ENCODE results near the gene CALCA.

The CALCA gene

GRCh38 chr11:14942745-14943144, 29.4 kb downstream of the CALCA start:
- no peak for DNase-seq

- no peak for DNase-seq
Observed at GRCh38 chr11:14938936-14939335, 33.2 kb downstream of the CALCA start.

GRCh38 chr11:14934641-14935351, 37.4 kb downstream of the CALCA start:
- DNase-seq, result no peak

DNA sequence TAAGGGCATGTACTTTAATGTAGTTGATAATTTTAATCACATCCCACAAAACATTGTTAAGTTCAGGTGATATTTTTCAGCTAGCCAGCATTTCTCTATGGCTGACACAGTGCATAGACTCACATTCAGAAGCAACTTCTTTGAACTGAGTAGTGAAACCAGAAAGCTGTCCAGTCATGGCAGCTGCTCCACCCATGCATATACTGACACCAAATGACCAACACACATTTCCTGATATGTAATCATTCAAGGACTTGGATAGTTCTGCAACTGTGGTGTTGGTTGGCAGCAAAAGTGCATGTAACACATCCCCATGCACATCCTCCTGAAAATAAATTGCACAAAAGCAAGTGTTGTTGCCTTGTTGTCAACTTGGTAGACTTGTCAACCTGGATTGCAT, 39.7 kb downstream of the CALCA start:
- DNase-seq, result no peak

DNA sequence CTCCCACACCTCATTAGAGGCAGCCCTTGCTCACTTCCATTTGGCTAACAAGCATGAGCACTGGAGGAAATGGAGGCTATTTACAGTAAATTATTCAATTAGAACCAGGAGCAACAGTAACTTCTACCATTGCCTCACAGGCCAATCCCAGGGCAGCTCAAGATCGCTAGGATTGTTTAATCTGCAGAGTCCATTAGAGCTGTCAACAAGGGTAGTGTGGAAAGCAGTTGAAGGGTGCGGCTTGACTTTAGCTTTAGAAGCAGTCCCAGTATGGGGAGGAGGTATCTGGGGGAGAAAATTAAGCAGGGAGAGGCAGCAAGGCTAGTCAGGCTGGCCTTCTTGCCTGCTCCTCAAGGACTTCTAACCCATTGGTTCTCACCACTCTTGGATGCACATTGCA, 41.8 kb downstream of the CALCA start:
- DNase-seq, result no peak

DNA sequence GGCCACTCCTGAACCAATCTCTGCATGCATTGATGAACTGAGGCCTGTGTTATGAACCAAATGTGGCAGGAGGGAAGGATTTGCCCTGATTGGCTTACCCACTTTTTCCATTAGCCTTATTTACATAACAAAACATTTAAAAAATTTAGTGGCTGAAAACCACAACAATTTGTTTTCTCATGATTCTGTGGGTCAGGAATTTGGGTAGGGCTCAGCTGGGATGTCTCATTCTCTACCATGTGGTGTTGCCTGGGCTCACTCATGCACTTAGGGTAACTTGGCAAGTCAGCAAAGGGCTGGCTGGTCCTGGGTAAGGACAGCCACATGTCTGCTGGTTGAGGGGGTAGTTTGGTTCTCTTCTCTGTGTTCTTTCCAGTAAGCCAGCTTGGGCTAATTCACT, 45.0 kb downstream of the CALCA start:
- DNase-seq, result no peak

- no peak for DNase-seq
Observed at GRCh38 chr11:14924318-14924717, 47.8 kb downstream of the CALCA start.

Data from stimulated activated CD4-positive, alpha-beta T cell treated with anti-CD3 and anti-CD28 coated beads, Interleukin-15, amount 100 ng/mL, for 24 hours (primary cell).